Activated effector memory CD4-positive, alpha-beta T cell treated with anti-CD3 and anti-CD28 coated beads, Interleukin-2, amount 50 U/mL, for 16 hours (primary cell): ENCODE measurements around the gene RBM17.
"Not testable (repeated sequence)": the region's sequence is repeated elsewhere in the genome, so short reads cannot be mapped to it uniquely, and the experiment has no call there.

Experiments used
- DNase-seq: peaks from one replicate; pipeline ENCODE4 v3.0.0-alpha.2; 2020

The RBM17 gene

DNA sequence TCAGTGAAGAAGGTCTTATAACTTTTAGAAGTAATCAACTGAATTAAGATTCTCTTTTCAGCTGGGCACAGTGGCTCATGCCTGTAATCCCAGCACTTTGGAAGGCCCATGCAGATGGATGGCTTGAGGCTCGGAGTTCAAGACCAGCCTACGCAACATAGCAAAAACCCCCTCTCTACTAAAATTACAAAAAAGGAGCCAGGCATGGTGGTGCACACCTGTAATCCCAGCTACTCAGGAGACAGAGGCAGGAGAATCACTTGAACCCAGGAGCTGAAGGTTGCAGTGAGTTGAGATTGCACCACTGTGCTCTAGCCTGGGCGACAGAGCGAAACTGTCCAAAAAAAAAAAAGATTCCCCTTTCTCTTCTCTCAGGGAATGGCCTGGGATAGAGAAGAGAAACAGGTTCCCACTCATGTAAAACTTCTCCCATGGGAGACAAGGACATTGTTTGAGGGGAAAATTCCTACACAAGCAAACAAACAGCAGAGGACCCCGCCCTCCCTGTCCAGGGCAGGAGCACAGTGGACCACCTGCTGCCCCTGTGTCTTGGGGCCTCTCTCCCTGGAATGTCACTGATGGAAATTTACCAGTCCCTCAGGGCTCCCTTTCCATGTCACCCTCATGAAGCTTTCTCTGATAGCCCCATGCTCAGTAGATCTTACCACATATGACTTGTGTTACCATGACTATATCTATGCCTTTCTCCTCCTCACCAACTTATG is 32.3 kb upstream of the RBM17 start:
- DNase-seq = peak; percentile 50

DNA sequence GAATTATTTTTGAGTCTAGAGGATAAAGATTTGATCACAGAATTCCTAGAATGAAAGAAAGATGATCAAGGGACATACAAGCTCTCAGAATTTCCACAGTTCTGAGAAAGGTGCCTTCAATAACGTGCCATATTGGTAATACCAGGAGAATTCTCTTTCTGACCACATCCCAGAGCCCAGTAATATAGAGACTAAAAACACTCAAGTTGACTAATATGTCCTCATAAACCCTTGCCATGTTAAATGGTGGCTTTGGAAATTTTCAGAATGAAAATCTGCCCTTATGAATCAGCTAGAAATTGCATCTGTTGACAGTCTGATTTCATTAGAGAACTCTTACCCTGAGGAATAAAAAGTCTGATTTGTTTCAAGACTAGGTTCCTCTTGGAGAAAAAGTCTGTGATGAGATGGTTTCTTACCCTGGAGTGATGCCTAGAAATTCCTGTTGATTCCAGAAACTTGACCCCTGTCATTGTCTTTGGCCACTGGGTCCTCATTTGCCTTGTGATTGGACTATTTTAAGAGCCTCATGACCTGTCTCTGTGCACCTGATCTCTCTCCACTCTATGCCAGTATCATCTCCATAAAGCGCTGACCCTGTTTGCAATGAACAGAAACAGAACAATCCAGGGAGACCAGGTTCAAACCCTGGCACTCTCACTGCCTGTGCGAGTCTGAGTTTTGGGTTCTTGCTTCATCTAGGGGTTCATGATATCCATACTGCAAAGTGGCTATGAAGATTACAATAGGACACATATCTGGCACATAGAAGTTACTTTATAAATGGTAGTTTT is 30.0 kb upstream of the RBM17 start:
- DNase-seq = peak; percentile 62

DNA sequence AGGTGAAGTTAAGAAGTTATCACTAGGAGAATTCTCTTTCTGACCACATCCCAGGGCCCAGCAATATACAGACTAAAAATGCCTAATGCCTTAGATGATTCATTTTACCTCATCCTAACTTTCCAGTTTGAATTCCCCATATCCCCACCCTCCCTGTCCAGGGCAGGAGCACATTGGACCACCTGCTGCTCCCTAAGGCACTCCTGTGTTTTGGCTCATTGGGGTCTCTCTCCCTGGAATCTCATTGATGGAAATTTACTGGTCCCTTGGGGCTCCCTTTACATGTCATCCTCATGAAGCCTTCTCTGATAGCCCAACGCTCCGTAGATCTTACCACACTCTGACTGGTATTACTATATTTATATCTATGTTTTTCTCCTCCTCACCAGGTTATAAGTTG is 29.3 kb upstream of the RBM17 start:
- peak; percentile 56 for DNase-seq

DNA sequence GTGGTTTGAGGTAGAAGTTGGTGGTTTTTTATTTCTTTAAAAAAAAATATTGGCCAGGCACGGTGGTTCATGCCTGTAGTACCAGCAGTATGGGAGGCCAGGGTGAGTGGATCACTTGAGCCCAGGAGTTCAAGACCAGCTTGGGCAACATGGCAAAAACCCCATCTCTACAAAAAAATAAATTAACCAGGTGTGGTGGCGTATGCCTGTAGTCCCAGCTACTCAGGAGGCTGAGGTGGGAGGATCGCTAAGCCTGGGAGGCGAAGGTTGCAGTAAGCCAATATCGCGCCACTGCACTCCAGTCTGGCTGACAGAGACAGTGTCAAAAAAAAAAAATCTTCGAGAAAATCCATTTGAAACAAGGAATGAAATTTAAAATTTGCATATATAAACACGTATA is 27.8 kb upstream of the RBM17 start:
- DNase-seq = peak; percentile 76

DNA sequence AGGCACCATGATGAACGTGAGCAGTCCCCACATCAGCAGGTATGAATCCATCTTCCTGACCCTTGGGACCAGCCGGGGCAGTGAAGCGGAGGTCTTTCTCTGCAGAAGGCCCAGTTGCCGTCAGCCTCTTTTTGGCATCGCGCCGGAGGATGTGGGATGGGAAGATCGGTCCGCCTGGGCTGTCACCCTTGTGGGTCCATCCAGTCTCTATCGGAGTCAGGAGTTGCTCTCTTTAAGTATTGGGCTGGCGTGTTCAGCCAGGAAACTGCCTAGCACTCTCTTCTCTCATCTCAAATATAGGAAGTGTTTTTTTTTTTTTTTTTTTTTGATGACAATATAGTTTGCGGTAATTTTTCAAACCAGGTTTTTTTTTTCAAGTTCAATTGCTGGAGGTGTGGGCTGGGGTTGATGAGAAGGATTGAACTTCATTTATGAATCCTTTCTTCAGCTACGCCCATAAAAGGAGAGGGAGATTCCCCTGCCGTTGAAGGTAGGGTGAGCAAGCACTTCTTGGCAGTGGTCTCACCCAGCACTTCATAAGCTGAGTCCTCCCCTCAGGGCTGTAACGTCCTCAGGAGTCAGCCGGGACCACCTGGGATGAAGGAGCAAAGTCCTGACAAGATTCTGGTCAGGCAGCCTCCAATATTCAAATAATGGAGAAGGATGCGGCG is 26.6 kb upstream of the RBM17 start, which contains the start of gene IL2RA:
IL2RA (minus strand) TSS at position 267 of the 671 bp plus-strand sequence; CDS start at position 51, 216 bp downstream.
- DNase-seq = peak; percentile 90

DNA sequence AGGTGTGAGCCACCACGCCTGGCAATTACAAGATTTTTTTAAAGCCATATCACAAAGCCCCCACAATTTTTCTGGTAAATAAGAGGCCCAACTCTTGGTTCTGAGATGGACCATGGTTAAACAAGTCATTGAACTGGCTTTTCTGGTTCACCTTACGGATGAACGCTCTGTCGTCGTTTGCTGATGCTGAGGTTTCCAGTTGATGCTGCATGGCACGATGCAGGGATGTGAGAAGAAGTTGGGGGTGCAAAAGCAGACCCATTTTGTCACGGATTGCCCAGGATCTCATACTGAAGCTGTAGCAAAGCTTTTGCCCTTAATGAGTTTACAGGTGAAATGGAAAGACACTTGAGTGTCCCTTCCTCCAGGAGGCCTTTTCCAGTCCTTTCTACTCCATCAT is 24.7 kb upstream of the RBM17 start:
- DNase-seq = no peak

DNA sequence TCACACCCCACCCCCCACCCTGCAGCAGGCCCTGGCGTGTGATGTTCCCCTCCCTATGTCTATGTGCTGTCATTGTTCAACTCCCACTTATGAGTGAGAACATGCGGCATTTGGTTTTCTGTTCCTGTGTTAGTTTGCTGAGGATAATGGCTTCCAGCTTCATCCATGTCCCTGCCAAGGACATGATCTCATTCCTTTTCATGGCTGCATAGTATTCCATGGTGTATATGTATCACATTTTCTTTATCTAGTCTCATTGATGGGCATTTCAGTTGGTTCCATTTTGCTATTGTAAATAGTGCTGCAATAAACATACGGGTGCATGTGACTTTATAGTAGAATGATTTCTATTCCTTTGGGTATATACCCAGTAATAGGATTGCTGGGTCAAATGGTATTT is 24.1 kb upstream of the RBM17 start:
- DNase-seq = not testable (repeated sequence)

DNA sequence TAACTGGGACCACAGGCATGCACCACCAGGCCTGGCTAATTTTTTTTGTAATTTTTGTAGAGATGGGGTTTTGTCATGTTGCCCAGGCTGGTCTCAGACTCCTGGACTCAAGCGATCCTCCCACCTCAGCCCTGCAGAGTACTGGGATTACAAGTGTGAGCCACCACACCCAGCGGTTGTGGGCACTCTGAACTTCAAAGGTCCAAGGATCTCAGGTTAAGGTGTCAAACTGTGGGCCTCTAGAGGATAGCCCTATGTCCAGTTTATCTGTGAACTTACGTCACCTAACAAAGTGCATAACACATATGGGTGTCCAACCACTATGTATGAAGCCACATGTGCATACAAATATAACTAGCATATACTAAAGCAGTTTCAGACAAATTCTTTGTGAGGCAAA is 23.4 kb upstream of the RBM17 start:
- DNase-seq = peak; percentile 50

DNA sequence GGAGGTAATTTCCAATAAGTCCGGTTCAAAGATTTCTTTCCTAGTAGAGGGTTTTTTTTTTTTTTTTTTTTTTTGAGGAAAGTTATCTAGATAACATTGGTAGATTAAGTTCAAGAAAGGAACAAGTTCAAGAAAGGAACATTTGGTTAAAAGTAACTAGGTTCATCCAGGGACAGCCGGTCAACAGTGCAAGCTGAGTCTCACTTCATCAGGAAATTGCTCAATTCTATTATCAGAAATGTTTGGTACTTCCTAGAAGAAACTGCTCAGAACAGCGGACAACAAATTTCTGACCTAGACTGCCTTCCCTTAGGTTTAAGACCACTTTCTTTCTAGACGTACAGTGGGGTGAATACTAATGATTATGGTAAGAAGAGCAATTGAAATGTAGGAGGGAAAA is 23.0 kb upstream of the RBM17 start:
- no peak for DNase-seq

DNA sequence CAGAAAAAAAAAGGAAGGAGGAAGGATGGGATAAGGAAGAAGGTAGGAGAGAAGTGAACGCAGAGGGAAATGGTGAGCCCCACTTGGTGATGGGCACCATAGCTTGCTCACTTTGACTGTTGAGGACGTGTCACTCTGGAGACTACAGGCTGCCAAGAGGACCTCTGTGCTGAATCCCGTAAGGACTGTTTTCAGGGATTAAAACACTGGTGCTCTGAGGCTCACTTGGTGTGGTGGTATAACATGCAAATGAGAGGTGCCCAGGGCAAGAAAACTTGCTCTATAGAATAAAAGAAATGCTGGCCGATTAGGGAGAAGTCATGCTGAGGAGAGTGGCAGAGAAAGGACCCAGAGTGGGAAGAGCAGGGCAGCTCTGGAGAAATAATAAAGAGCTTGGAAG is 21.4 kb upstream of the RBM17 start:
- DNase-seq = no peak

DNA sequence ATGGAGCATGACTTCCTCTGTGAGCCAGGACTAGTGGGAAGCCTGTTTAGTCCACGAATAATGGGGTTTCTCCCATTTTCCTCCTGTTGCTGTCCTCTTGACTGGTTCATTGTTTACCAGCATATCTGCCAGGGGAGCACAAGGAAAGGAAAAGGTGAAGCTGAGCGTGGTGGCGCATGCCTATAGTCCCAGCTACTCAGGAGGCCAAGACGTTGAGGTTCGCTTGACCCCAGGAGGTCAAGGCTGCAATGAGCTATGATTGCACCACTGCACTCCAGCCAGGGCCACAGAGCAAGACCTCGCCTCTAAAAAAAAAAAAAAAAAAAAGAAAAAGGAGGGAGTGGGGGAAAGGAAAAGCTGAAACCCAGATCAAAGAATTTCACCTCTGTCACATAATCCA is 20.8 kb upstream of the RBM17 start:
- DNase-seq = no peak

DNA sequence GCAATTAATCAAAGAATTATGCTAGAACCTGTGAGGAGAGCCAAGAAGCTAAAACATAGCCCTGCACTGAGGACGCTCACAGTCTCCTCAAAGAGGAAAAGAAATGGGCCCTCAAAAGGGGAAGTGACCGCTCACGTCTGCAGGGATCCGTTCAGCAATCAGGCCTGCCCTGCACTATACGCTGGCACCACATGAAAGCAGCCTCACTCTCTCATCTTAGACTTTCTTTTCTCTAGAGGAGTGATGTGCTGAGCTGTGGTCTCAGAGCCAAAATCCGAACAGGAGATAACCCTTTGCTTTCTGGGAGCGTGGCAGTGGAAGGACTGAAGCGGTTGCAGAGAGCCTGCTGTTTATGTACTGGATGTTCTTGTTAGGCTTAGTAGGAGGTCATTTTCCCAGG is 20.4 kb upstream of the RBM17 start:
- no peak for DNase-seq

DNA sequence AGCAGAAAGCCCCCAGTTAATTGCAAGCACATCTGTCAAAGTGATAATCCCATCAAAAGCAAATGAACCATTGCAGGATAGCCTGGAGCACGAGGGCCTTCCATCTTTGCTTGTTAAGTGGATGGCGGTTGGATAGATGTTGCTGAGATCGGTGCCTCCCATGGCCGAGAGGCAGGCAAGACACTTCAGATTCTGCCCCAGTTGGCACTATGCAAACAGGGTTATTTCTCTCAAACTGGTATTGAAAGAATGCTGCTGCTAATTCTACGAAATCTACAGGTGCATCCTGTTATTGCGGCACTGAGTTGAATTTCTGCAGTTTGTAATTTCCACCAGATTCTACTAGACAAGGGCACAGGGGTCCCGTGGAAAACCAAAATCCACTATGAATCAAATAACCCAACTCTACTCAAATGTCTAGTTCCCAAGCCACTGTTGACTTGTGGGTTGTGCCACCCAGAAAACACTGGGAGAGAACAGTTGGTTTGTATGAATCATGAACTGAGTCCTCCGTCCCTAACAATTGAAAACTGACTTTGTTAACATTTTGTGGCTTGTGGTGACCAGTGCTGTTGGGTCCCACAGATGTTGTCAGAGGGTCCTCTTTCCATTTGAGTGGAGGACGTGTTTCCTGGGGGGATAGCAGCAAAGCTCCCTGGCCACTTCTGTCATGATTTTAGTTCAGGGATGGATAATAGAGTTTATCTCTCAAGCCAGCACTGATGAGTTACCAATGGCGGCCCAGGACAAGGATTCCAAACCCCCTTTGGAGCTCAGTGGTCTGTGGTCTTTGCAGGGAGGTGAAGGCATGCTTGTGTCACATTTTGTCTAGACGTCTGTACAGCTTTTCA is 19.5 kb upstream of the RBM17 start:
- no peak for DNase-seq

DNA sequence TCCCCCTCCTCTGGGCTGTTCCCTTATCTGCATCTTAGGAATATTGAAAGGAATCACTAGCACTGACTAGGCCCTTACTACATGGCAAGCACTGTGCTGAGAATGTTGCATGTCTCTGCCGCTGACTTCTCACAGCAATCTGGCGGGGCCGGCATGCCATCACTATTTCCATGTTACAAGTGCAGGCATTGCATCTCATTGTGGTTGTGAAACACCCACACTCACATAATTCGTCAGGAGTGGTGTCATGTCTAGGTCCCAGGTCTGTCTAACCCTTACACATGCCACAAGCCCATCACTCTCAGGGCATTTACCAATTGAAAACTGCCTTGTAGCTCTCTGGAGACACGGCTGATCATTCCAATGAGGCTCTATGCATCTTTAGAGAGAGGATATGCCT is 18.2 kb upstream of the RBM17 start:
- peak; percentile 86 for DNase-seq

DNA sequence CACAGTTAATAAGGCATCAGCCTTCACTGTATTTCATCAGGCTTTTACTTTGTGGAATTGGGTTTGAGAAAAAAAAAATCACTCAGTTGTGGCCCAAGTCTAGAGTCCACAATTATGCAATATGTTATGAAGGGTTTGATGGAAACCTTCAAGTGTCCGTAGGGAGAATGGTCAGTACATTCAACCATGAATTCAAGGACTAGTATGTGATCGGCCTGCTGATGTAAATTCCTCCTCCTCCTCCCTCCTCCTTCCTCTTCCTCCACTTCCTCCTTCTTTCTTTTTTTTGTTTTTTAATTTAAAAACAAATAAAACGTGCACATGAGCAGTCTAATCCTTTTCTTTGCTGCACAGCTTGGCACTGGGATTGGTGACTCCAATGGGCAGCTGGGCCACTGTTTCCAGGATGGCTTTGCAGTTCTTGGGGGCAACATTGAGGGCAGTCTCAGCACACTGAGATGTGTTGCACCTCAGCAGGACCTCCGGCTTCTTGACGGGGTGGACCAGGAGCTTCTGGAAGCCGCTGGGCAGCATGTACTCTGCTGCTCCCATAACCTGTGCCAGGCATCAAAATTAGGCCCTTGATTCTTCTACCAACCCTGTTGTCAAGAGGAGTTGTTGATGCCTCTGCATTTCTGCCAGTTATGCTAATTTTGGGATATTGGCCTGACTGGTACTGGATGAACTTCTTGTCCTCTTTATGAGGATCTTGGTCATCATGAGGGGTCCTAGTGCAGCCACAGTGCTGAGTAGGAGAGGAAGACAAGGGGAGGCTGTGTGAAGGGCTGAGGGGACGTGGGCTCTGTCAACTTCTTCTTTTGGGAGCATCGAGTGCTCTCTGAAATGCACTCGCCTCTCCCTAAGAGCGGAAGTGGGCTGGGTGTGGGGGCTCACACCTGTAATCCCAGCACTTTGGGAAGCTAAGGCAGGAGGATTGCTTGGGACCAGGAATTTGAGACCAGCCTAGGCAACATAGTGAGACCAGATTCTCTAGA is 17.4 kb upstream of the RBM17 start:
- no peak for DNase-seq

DNA sequence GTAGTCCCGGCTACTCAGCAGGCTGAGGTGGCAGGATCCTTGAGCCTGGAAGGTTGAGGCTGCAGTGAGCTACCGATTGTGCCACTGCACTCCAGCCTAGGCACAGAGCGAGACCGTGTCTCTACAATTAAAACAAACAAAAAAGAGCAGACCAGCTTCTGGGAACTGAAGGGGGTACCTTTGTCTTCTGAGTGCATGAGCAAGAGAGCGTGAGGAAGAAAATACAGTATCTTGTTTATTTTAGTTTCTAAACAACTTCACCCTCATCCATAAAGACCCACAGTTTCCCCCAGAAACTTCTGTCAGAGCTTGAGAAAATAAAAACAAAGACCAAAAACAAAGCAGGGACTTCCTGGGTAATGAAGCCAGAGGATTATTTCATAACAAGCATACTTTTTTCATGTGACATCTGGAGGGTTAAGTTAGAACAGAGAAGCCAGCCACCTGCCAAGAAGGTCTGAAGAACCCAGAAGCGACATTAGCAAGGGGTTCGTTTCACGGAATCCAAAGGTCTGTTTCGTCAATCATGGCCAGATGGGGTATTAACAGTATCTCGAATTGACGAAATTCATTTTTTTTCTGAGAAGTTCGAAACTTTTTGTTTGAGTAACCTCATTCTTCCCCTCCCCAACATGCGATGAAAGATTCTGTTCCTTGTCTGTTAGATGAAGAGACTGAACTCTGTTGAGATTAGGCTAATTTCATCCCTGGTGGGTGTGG is 16.5 kb upstream of the RBM17 start:
- peak; percentile 73 for DNase-seq

DNA sequence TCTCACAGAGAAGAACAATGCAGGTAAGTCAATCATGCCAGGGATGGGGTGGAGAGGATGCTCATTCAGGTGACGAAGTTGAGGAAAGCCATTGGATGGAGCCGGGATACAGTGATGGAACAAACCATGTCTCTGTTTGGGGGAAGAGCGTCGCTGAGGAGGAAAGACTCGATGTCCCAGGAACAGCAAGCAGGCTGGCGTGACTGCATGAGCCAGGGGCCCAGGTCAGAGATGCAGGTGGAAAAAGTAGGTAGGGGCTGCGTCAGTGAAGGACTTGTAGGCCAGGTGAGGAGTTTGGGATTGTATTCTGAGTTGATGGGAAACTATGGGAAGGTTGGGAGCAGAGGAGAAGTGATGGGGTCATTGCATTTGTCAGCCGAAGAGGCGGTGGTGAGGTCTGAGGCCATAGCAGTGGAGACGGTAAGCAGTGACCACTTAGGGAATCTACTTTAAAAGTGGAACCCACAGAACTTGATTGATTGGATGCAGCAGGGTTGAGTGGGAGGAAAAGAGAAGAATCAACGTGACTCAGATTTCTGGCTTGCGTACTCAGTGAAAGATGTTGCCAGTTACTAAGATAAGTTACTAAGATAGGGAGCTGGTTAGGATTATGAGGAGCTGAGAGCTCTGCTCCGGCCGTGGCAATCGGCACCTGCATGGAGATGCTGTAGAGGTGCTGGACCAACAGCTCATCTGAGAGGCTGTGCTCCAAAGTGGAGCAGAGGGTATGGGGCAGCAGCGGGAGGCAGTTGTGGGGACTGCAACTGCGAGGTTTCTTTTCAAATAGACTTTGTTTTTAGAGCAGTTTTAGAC is 14.1 kb upstream of the RBM17 start:
- no peak for DNase-seq

DNA sequence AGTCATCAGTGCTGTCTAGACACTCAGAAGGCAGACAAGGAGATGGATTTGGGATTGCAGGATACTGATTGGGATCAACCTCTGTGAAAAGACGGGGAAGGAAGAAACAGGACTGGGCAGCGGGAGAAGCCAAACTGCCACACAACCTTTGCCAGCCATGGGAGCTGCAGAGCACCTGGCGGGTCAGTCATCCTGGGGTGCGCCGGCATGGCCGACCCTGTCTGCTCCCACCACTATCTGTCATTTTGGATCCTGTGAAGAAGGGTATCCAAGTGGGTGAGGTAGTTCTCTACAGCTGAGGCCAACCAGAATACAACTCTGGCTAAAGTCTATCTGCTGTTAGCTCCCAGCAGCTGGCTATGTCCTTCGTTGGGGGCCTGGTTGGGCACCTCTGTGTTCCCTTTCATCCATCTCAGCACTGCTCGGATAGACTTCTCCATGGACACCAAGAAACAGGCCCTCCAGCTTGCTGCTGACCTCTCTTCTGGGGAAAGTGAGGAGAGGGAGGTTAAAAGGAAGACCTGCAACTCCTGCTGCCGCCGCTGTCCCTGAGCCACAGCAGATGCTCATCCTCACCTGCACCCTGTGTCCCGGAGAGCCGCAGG is 11.7 kb upstream of the RBM17 start:
- no peak for DNase-seq

DNA sequence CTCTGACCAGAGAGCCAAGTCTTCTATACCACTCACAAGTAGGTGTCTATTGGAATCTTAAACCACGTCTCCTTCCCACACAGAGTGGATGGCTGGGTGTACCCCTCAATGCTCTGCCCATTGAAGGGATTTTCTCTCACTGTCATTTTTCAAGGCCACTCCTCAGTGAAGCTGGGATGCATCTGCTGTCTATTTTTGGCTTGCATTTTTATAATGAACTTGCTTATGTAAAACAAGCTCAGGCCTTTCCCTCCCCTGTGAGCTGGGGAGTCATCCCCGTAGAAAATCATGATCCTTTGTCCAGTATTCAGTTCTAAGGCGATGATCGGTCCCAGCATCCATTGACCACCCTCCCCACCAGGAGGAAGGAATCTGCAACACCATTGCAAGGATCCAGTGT is 9.8 kb upstream of the RBM17 start:
- no peak for DNase-seq
